GM03348 (cell line): ENCODE data around the gene ACAP1.

ENCODE experiments used
- DNase-seq: peaks from one replicate; pipeline ENCODE4 v3.0.0; 2012; ENCODE audit warnings: low spot score

ACAP1 gene

GRCh38 chr17:7312432-7313087 lies 23.8 kb upstream of the ACAP1 start:
- DNase-seq, result no peak

GRCh38 chr17:7313088-7313889 lies 23.0 kb upstream of the ACAP1 start:
- no peak for DNase-seq

GRCh38 chr17:7313890-7314718 lies 22.2 kb upstream of the ACAP1 start:
- DNase-seq, result no peak

GRCh38 chr17:7314719-7315569 lies 21.4 kb upstream of the ACAP1 start, which contains the start of gene GPS2:
TSS of gene GPS2 (minus strand) at chr17:7315360. CDS start at chr17:7315052, 308 bp downstream.
- DNase-seq, result peak; percentile 90

- DNase-seq, result no peak
Measured at GRCh38 chr17:7315570-7316235, 20.6 kb upstream of the ACAP1 start.

GRCh38 chr17:7317161-7317803 lies 19.0 kb upstream of the ACAP1 start:
- no peak for DNase-seq

GRCh38 chr17:7318121-7318860 lies 18.0 kb upstream of the ACAP1 start:
- no peak for DNase-seq

- DNase-seq, result no peak
Measured at GRCh38 chr17:7321466-7321865, 14.9 kb upstream of the ACAP1 start.

GRCh38 chr17:7322520-7323194 lies 13.7 kb upstream of the ACAP1 start:
- no peak for DNase-seq

GRCh38 chr17:7323731-7324437 lies 12.4 kb upstream of the ACAP1 start:
- peak; percentile 73 for DNase-seq

- DNase-seq, result no peak
Measured at GRCh38 chr17:7324438-7324779, 11.9 kb upstream of the ACAP1 start.

- no peak for DNase-seq
Measured at GRCh38 chr17:7325031-7325528, 11.2 kb upstream of the ACAP1 start.

GRCh38 chr17:7326186-7326585 lies 10.1 kb upstream of the ACAP1 start:
- no peak for DNase-seq

- DNase-seq, result no peak
Measured at GRCh38 chr17:7327056-7327455, 9.3 kb upstream of the ACAP1 start.

GRCh38 chr17:7327501-7327900 lies 8.8 kb upstream of the ACAP1 start:
- DNase-seq, result no peak

- DNase-seq, result no peak
Measured at GRCh38 chr17:7328009-7328408, 8.3 kb upstream of the ACAP1 start.

GRCh38 chr17:7328840-7329373 lies 7.4 kb upstream of the ACAP1 start, which contains the start of gene NEURL4:
TSS of gene NEURL4 (minus strand) at chr17:7329335. CDS start at chr17:7329312, 23 bp downstream.
- DNase-seq, result no peak

GRCh38 chr17:7329374-7329996 lies 6.8 kb upstream of the ACAP1 start:
- DNase-seq, result peak; percentile 99
